Measurements from ENCODE around the gene ACAA1. TPM values are rescaled to one million over a fixed set of nuclear protein-coding genes. Genes with fewer than 3 reads are reported as not detected.

ACAA1 gene
- total and polyA plus RNA-seq, 12 donors: 42.3 to 200 (median 106) TPM

DNA sequence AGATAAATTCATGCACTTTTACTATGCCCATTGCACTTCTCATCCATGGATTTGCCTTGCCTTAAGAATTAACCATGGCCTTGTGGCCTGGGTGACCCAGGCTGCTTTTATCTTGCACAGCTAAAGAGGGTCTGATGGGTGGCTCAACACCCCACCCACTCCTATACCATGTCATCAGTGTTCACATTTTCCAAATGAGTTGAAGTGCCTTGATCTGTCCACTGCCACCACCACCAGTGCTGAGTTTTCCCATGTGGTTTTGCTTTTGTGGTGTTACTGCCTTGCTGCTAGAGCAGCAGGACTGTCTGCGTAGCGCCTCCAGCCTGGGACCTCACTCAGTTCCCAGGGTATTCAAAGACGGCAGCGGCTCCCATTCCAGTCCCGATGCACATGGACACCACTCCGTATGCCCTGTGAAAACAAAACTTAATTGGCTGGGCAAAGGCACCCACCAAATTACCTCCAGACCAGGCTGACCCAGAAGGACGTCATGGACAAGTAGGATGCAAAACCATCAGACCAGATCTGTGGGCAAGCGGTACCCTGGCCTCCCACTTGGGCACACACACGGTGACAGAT is 14.1 kb downstream of the ACAA1 start:
- Histone ChIP-seq H3K9me3 (replicated peaks in 1 of 3) (no peaks in the 10 kb centered on the region), H3K27me3 (no peaks in the 10 kb centered on the region), H3K4me3 (no peak overlapping the region), H3K36me3 (replicated peaks in 1 of 2) (peaks cover 0 to 79% of the 10 kb centered on the region in 2 donors), H3K4me1 (replicated peaks in 1 of 2) (no peaks in the 10 kb centered on the region), H3K27ac (no peak overlapping the region)
- TF ChIP-seq, protein P1, sequence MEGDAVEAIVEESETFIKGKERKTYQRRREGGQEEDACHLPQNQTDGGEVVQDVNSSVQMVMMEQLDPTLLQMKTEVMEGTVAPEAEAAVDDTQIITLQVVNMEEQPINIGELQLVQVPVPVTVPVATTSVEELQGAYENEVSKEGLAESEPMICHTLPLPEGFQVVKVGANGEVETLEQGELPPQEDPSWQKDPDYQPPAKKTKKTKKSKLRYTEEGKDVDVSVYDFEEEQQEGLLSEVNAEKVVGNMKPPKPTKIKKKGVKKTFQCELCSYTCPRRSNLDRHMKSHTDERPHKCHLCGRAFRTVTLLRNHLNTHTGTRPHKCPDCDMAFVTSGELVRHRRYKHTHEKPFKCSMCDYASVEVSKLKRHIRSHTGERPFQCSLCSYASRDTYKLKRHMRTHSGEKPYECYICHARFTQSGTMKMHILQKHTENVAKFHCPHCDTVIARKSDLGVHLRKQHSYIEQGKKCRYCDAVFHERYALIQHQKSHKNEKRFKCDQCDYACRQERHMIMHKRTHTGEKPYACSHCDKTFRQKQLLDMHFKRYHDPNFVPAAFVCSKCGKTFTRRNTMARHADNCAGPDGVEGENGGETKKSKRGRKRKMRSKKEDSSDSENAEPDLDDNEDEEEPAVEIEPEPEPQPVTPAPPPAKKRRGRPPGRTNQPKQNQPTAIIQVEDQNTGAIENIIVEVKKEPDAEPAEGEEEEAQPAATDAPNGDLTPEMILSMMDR (IDR thresholded peaks at IDR 0.05): no peak
- intact Hi-C loops (cut with DNase I): loop anchor here (5.0 to 10.0 kb wide), 2 partner anchors 116 to 122 kb away; no protein-coding TSS in a partner anchor
- 90 to 97% (median 93%) methylated on average over 9 of the region's 9 CpGs for WGBS, 4 donors
- DNase-seq: peak in 2 of 7 donors; percentile 5 to 48

DNA sequence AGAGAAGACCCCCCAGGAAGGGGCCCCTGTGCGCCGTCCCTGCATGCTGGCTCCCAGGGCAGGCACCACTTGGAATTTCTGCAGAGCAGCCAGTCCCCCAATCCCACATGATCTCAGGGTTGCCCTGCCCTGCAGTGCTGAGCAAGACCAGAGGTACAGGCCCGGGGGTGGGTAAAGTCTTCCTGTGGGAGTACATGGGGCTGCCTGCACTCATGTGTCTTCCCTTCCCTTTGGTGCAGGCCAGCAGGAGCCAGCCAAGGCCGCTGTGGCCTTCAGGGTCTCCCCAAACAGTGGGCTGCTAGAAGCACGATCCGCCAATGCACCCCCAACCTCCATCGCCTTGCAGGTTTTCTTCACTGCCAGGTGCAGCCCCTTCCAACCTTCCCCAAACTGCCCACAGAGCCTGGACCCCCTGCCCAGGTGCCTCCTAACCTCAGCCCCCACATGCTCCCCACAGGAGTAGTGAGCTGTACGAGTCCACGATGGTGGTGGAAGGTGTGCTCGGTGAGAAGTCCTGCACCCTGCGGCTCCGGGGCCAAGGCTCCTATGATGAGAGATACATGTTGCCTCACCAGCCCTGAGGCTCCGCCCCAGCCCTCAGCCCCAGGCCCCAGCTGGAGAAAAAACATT is 15.0 kb downstream of the ACAA1 start:
- DNase-seq: peak in 4 of 7 donors; percentile 11 to 47 (median 18)
- no peak overlapping the region for H3K27ac ChIP-seq
- TF ChIP-seq, protein P1 (IDR thresholded peaks at IDR 0.05): no peak
- WGBS, 4 donors: 82 to 100% (median 84%) methylated on average over 1 to 13 of the region's 13 CpGs
- intact Hi-C loops (cut with DNase I): loop anchor here (5.0 to 10.0 kb wide), 2 partner anchors 115 to 123 kb away; no protein-coding TSS in a partner anchor
- no peaks in the 10 kb centered on the region for H3K4me1 ChIP-seq (replicated peaks in 1 of 2)
- no peaks in the 10 kb centered on the region for H3K27me3 ChIP-seq
- H3K9me3 ChIP-seq (replicated peaks in 1 of 3): no peaks in the 10 kb centered on the region
- peaks cover 0 to 71% of the 10 kb centered on the region in 2 donors for H3K36me3 ChIP-seq (replicated peaks in 1 of 2)
- no peak overlapping the region for H3K4me3 ChIP-seq

DNA sequence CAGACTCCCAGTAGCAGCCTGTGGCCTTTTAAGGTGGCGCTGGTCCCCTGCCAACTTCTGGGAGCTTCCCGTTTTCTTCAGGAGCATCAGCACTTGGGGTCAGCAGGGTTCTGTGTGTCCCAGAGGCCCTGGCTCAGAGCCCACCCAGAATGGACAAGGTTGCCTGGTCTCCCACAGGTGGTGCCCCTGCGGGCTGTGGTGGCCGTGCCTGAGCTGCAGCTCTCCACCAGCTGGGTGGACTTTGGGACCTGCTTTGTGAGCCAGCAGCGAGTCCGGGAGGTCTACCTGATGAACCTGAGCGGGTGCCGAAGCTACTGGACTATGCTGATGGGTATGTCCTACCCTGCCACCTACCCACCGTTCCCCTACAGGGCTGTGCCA is 15.5 kb downstream of the ACAA1 start:
- Histone ChIP-seq H3K27me3 (no peaks in the 10 kb centered on the region), H3K4me1 (replicated peaks in 1 of 2) (no peaks in the 10 kb centered on the region), H3K9me3 (replicated peaks in 1 of 3) (no peaks in the 10 kb centered on the region), H3K27ac (no peak overlapping the region), H3K36me3 (replicated peaks in 1 of 2) (peaks cover 0 to 66% of the 10 kb centered on the region in 2 donors), H3K4me3 (no peak overlapping the region)
- intact Hi-C loops (cut with DNase I): loop anchor here (5.0 to 10.0 kb wide), 2 partner anchors 114 to 123 kb away; no protein-coding TSS in a partner anchor
- DNase-seq: peak in 4 of 7 donors; percentile 15 to 51 (median 26)
- TF ChIP-seq, protein P1 (IDR thresholded peaks at IDR 0.05): no peak
- no peak for TF ChIP-seq POLR2A (IDR thresholded peaks at IDR 0.05)
- 84 to 100% (median 86%) methylated on average over 3 to 9 of the region's 9 CpGs; no CpG with 5 or more reads in 1 of the 4 donors for WGBS, 4 donors

DNA sequence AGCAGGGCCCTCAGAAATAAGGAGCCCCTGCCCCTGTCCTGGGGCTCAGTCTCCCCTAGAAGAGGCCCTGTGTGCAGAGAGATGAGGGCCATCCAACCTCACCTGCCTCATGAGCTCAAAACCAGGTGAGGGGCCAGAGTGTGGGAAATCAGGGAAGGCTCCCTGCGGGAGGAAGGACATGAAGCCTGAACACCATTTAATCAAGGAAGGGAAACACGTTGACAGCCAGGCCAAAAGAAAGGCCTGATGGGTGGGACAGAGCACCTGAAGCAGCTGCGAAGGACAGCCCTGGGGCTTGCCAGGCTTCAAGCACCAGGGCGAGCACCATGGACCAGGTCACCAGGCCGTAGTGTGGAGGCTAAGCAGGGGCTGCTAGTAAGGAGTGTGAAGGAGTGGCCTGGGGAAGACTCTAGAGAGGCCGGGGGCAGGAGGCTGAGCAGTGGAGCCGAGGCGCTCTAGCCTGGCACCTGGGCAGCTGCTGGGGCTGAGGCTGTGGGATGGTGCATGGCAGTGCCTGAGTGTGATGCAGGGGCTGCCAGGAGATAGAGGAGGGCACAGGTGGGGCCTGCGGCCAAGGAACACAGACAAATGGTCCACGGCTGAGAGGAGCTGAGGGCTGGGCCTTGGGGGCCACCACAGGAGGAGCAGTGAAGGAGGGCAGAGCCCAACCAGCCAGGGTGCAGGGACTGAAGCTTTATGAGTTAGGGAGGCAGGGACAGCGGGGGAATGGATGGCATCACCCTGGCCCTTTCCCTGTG is 16.1 kb downstream of the ACAA1 start:
- TF ChIP-seq, protein P1 (IDR thresholded peaks at IDR 0.05): no peak
- DNase-seq: peak in 4 of 7 donors; percentile 5 to 44 (median 12)
- Histone ChIP-seq H3K36me3 (replicated peaks in 1 of 2) (peaks cover 0 to 60% of the 10 kb centered on the region in 2 donors), H3K9me3 (replicated peaks in 1 of 3) (no peaks in the 10 kb centered on the region), H3K4me1 (replicated peaks in 1 of 2) (no peaks in the 10 kb centered on the region), H3K27me3 (no peaks in the 10 kb centered on the region), H3K27ac (no peak overlapping the region), H3K4me3 (no peak overlapping the region)
- intact Hi-C loops (cut with DNase I): loop anchor here (5.0 to 10.0 kb wide), 2 partner anchors 114 to 124 kb away; no protein-coding TSS in a partner anchor
- WGBS, 4 donors: 89 to 90% (median 90%) methylated on average over 9 to 11 of the region's 11 CpGs
